ENCODE results near the gene KDM4B. TPM values are rescaled to one million over a fixed set of nuclear protein-coding genes. Genes with fewer than 3 reads are reported as not detected.

Gene KDM4B
- total and polyA plus RNA-seq, 10 of the 15 experiments (the other 5 are each of a cell fraction or from before 2014, with no cell fraction given): 0.47 to 49.6 (median 16.2) TPM

GRCh38 chr19:5094768-5095567 lies 126.1 kb downstream of the KDM4B start:
- BruUV-seq (replicated peaks): no TSS peak

More at GRCh38 chr19:5094768-5095567, 126.1 kb downstream of the KDM4B start:
- DNase-seq (ENCODE audit: low read depth, low spot score) (no peak), FAIRE-seq (no peak), ATAC-seq (no peak)
- ChIA-PET CTCF (no interaction called here), SMC1A (ENCODE audit: uncharacterized antibody, unreplicated experiment) (no interaction called here), POLR2A (no interaction called here), RAD21 (ENCODE audit: unreplicated experiment) (no interaction called here)
- Histone ChIP-seq H3K4me3 (no peak overlapping the region), H4K20me1 (ENCODE audit: control insufficient read depth, insufficient read depth) (no peaks in the 10 kb centered on the region), H3K27ac (ENCODE audit: control insufficient read depth, insufficient read depth) (no peak overlapping the region), H2AFZ (ENCODE audit: control insufficient read depth, low read depth, low read length) (no peak overlapping the region), H3K36me3 (ENCODE audit: control insufficient read depth in 2 of 2, insufficient read depth in 2 of 2, low read length in 1 of 2) (peaks cover 0 to 6% of the 10 kb centered on the region in 2 experiments; a peak in 3 of 4 replicates), H3K4me2 (ENCODE audit: control insufficient read depth, insufficient read depth) (no peak overlapping the region), H3K4me1 (ENCODE audit: control insufficient read depth, insufficient read depth, low read length) (no peaks in the 10 kb centered on the region), H3K27me3 (replicated peaks in 1 of 2; ENCODE audit: control insufficient read depth in 2 of 2, insufficient read depth in 2 of 2, low read length in 1 of 2) (no peaks in the 10 kb centered on the region), H3K9ac (ENCODE audit: control insufficient read depth, insufficient read depth, low read length) (no peak overlapping the region), H3K79me2 (ENCODE audit: control insufficient read depth, insufficient read depth, low read length) (no peaks in the 10 kb centered on the region), H3K9me3 (replicated peaks; ENCODE audit: control insufficient read depth, insufficient read depth, low read length) (peaks cover 26% of the 10 kb centered on the region; the same call in 2 of the 3 replicates)
- intact Hi-C loops (cut with micrococcal nuclease; ENCODE audit: unreplicated experiment): no loop called here
- TF ChIP-seq, protein P1, sequence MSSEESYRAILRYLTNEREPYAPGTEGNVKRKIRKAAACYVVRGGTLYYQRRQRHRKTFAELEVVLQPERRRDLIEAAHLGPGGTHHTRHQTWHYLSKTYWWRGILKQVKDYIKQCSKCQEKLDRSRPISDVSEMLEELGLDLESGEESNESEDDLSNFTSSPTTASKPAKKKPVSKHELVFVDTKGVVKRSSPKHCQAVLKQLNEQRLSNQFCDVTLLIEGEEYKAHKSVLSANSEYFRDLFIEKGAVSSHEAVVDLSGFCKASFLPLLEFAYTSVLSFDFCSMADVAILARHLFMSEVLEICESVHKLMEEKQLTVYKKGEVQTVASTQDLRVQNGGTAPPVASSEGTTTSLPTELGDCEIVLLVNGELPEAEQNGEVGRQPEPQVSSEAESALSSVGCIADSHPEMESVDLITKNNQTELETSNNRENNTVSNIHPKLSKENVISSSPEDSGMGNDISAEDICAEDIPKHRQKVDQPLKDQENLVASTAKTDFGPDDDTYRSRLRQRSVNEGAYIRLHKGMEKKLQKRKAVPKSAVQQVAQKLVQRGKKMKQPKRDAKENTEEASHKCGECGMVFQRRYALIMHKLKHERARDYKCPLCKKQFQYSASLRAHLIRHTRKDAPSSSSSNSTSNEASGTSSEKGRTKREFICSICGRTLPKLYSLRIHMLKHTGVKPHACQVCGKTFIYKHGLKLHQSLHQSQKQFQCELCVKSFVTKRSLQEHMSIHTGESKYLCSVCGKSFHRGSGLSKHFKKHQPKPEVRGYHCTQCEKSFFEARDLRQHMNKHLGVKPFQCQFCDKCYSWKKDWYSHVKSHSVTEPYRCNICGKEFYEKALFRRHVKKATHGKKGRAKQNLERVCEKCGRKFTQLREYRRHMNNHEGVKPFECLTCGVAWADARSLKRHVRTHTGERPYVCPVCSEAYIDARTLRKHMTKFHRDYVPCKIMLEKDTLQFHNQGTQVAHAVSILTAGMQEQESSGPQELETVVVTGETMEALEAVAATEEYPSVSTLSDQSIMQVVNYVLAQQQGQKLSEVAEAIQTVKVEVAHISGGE (CRISPR knock-in tag; IDR thresholded peaks at IDR 0.05): no peak
- no peak for TF ChIP-seq HDGF (IDR thresholded peaks at IDR 0.05)
- TF ChIP-seq EP300 (IDR thresholded peaks at IDR 0.05; ENCODE audit: borderline replicate concordance in 1 of 2, control insufficient read depth in 1 of 2, low read depth in 2 of 2, low read length in 2 of 2): no peak
- TF ChIP-seq PRDM15 (CRISPR knock-in tag; IDR thresholded peaks at IDR 0.05): no peak
- no peak for TF ChIP-seq EED (IDR thresholded peaks at IDR 0.05; ENCODE audit: low read depth)
- no peak for TF ChIP-seq TCF7 (IDR thresholded peaks at IDR 0.05; ENCODE audit: borderline replicate concordance)
- TF ChIP-seq ZZZ3 (IDR thresholded peaks at IDR 0.05; ENCODE audit: control insufficient read depth, insufficient read length, low read depth): no peak
- TF ChIP-seq, protein P2, sequence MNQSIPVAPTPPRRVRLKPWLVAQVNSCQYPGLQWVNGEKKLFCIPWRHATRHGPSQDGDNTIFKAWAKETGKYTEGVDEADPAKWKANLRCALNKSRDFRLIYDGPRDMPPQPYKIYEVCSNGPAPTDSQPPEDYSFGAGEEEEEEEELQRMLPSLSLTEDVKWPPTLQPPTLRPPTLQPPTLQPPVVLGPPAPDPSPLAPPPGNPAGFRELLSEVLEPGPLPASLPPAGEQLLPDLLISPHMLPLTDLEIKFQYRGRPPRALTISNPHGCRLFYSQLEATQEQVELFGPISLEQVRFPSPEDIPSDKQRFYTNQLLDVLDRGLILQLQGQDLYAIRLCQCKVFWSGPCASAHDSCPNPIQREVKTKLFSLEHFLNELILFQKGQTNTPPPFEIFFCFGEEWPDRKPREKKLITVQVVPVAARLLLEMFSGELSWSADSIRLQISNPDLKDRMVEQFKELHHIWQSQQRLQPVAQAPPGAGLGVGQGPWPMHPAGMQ (IDR thresholded peaks at IDR 0.05; ENCODE audit: borderline replicate concordance): no peak
- TF ChIP-seq NBN (IDR thresholded peaks at IDR 0.05): no peak
- no peak for TF ChIP-seq SIN3A (IDR thresholded peaks at IDR 0.05; ENCODE audit: low read depth, low read length)
- no peak for TF ChIP-seq SREBF1 (IDR thresholded peaks at IDR 0.05; ENCODE audit: low read length)
- TF ChIP-seq, protein P3, sequence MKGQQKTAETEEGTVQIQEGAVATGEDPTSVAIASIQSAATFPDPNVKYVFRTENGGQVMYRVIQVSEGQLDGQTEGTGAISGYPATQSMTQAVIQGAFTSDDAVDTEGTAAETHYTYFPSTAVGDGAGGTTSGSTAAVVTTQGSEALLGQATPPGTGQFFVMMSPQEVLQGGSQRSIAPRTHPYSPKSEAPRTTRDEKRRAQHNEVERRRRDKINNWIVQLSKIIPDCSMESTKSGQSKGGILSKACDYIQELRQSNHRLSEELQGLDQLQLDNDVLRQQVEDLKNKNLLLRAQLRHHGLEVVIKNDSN (IDR thresholded peaks at IDR 0.05; ENCODE audit: borderline replicate concordance, extremely low read length, insufficient read depth, low read depth, low read length): no peak
- no peak for TF ChIP-seq ZNF622 (IDR thresholded peaks at IDR 0.05)
- TF ChIP-seq HDAC2 (IDR thresholded peaks at IDR 0.05): no peak
- in situ Hi-C loops (cut with MboI): no loop called here
- WGBS (ENCODE audit: insufficient coverage, insufficient replicate concordance, low lambda C conversion rate, missing lambda C conversion rate): 88% methylated on average over 27 of the region's 31 CpGs

Data from GM12878 (cell line).